Activated gamma-delta T cell (primary cell): ENCODE measurements around the gene CXCL8.
"Not testable (repeated sequence)": the region's sequence is repeated elsewhere in the genome, so short reads cannot be mapped to it uniquely, and the experiment has no call there.

Experiments
- DNase-seq: peaks from one replicate; lab custom pipeline; 2025; lab: John Stamatoyannopoulos, UW

Gene CXCL8

DNA sequence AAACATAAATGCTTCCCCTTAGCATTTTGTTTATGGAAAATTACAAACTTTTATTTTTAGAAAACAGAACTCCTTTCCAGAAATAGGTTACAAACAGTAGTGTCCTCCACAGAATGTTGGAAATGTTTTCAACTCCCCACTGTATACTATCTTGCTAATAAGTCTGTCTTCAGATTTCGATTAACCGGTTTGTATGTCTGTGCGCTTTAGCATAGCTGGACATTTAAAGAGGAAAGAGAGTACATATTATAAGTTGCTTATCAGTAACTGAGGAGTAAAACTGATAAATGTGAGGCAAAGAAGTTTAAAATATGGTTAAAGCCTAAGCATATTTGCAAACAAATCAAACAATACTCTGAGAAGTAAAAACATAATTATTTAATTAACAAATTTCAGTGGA is 3.4 kb downstream of the CXCL8 start:
- DNase-seq = no peak

DNA sequence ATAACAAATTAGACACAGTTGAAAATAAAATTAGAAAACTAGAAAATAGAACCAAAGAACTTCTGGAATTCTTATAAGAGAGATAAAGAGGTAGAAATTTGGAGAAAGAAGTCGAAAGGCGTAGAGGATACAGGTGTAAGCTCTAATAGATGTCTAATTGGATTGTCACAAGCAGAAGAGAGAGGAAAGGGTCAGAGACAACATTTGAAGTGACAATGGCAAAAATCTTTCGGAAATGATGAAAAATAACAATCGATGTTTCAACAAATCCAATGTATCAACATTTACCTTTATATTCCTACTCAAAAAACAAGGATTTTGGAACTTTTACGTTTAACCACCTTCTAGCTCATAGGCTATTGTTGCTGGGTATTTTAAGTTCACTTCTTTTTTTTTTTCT is 3.8 kb downstream of the CXCL8 start:
- no peak for DNase-seq

DNA sequence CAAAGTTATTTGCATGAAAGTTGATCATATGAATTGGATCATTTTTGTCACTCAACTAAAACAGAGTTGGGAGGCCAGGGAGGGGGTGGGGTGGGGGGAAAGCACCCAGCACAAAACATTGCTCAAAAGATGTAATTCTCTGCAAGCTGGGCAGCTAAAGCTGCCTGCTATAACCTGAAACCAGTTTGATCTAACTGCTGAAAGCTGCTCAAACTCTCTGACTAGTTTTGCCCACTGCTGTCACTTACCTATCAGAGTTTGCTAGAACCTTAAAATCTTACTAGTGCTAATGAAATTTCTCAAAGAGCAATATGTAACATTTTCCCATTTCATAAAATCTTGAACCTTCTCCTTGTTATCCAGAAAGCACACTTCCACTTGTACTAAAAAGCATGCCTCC is 10.4 kb downstream of the CXCL8 start:
- no peak for DNase-seq

DNA sequence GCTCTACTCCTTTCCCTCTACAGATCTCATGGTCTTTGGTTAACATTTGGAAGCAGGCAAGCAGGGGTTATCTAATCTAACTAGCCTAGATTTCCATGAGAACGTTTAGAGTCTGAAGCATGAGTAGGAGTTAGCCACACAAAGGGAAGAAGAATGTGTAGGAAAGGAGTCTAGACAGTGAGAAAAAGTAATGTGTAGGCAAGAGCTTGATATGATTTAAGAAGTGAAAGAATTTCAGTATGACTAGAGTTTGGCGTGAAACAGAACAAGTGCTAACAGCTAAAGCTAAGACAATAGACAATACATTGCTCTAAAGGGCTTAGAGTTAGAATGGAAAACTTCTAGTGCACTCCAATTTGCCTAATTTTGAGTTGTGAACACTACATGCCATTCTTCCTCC is 10.8 kb downstream of the CXCL8 start:
- no peak for DNase-seq

DNA sequence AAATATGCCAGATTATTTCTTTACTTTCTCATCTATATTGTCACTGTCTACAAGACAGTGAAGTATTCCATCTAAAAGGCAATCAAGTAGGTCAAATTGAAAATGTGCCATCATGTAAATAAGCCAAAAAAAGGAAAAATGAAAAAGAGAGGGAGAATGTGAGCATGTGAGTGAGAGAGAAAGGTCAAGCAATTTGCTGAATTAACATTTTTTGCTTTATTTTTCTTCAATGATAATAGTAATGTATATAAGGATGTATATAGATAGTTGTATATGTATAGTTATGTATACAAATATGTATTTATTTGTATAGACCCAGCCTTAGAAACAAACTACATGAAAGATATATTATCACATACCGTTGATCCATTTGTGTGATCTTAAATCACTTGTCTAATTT is 11.5 kb downstream of the CXCL8 start:
- no peak for DNase-seq

DNA sequence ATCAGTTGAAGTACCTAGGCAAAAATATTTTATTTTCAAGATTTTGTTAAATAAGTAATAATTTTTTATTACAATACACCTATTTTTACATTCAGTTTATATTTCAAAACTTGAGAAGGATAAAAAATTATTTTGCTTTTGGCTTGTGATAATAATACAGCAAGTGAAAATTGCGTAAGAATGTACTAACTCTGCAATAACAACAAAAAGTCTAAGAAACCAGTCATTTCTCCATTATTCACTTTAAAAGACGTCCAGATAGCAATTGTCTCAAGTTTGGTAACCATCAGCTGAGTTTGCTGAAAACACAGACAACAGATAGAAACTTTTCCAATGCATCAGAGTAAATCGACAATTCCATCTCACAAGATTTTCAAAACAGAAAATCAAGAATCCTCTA is 12.1 kb downstream of the CXCL8 start:
- no peak for DNase-seq

DNA sequence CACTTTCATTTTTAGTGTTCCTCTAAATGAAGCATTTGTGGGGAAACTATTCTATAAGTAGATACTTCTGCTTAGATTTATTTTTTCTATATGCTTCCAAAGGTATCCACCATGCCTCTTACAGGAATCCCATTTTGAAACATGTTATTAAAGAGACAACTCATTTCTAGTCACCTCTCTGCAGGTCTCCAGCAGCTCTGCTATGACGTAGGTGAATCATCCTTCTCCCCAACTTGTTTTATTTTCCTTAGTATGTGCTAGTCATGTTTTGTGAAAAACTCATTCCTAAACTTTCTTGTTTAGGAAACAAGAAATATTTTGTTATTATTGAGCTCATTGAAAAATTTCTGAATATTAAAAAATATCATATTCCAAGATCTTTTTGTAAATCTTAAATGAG is 12.8 kb downstream of the CXCL8 start:
- no peak for DNase-seq

DNA sequence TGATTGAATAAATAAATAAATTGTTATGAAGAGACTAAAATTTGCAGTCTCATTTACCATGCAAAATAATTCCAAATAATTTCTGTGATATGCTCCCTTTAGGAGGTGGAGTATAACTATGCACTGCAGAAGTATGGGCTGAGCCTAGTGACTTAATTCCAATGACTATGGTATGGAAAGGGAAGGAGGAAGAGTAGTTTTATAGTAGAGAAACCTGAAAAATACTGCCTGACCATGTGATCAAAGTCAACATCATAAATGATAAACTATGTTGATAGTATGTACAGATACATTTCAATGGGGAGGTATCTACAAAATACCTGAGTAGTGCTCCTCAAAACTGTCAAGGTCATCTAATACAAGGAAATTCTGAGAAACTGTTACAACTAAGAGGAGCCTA is 14.6 kb downstream of the CXCL8 start:
- no peak for DNase-seq

DNA sequence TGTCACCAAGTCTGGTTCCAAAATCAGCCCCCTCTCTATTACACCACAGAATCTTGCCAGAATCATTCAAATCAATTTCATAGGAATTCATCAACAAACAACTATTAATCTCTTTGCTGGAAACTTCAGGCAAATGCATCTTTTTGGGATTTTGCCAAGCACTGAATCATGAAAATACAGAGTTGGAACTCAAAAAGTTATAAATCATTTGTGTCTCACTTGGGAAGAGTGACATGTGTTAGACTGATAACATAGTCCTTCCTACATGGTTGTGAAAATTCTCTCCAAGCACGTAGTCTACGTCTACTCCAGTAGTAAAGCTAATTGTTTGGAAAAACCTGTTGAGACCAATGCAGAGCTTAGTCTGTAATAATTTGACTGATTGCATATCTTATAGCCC is 19.0 kb downstream of the CXCL8 start:
- no peak for DNase-seq

DNA sequence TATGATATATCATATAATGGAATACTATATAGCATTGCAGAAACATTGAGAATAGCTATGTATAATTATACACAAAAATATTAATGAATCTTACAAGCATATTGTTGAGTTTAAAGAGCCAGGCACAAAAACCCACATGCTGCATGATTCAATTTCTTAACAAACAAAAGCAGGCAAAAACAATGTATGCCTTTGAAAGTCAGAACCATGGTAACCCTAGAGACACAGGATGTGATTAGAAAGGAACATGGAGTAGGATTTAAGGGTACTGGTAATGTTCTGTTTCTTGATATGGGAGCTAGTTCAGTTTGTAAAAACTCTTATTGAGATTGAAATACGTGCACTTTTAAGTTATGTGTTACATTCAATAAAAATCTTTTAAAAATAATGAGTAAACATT is 21.5 kb downstream of the CXCL8 start:
- DNase-seq = no peak

DNA sequence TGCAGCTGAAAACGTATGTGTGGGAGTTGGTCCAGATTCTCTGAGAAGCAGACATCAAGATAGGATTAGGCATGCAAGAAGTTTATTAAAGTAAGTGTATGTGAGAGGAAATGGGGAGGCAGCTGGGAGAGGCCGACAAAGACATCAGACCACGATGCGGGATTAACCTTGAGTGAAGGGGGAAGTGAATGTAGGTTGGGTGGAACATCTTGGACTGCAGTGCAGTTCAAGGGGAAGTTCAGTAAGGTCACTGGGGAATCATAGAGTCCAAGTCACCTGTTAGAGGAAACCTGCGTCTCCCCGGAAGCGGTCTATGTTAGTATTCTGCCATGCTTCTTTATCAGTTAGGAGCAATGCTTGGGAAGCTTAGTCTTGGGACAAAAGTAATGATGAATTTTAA is 22.0 kb downstream of the CXCL8 start:
- DNase-seq = no peak

DNA sequence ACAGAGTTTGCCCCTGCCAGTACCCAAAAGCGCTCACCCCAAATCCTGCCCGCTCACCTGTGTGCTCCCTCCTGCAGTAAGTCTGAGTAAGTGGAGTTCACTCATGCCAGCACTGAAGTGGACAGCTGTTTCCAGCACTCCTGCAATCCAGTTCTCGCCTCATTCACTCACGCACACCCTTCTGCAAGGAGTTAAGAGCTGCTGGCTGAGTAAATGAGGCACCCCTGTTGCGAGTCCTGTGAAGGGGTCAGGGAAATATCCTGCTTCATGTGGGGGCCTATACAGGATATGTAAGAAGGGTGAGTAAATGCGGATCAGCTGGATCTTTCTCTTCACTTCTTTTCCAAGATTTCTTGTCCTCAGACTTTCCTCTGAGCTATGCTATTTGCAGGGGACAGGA is 23.5 kb downstream of the CXCL8 start:
- no peak for DNase-seq

DNA sequence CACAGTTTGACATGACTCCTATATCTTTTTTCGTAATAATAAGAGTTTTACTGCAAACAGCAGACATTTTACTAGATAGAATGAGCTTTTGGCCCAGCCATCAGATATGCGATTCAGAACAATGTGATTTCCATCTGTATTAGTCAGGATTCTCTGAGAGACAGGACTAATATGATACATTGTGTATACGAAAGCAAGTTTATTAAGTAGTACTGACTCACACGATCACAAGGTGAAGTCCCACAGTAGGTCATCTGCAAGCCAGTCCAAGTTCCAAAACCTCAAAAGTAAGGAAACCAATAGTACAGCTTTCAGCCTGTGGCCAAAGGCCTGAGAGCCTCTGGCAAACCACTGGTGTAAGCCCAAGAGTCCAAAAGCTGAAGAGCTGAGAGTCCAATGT is 24.1 kb downstream of the CXCL8 start:
- no peak for DNase-seq

DNA sequence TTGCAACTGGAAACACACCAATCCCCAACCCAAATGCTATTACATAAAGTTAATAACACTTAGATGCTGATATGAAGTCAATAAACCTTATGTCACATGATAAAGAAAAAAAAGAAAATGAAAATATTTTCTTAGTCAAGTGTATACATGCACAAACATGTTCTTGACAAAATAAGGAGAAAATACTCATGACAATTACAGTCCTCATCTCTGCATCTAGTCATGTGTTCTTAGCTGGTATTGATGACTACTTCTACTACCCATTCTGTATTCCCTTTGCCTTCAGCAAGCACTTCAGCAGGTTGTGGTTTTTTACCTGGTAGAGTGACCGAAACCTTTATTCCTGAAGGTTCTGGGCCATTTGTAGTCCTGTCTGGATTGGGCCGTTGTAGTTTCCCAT is 24.9 kb downstream of the CXCL8 start:
- DNase-seq = no peak

DNA sequence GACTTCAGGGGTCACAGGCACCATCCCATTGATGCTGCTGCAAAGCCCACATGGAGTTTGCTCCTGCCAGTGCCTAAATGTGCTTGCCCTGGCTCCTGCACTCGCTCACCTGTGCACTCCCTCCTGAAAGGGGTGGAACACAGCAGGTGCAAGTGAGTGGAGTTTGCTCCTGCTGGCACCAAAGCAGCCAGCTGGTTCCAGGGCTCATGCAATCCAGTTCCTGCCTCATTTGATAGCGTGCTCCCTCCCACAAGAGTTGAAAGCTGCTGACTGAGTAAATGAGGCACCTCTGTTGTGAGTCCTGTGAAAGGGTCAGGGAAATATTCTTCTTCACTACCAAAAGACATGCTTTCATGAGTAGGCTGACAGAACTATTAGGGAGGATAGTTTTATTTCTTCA is 30.5 kb downstream of the CXCL8 start:
- no peak for DNase-seq

DNA sequence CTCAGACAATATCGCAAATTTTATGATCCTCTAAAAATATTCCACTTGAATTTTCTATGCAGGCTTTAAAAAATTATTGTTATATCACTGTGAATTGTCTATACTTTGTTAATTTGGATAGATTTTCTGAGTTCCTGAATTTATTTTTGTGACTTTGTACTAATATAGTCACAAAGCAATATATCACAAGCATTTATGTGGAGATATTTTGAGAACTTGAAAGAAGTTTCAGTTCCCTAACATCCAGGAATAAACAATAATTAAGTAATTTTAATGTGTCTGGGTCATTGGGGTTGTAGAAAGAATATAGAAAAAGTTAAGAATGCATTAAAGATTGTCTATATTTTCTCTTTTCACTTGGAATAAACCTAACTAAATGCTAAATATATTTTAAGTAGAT is 32.0 kb downstream of the CXCL8 start:
- DNase-seq = no peak

DNA sequence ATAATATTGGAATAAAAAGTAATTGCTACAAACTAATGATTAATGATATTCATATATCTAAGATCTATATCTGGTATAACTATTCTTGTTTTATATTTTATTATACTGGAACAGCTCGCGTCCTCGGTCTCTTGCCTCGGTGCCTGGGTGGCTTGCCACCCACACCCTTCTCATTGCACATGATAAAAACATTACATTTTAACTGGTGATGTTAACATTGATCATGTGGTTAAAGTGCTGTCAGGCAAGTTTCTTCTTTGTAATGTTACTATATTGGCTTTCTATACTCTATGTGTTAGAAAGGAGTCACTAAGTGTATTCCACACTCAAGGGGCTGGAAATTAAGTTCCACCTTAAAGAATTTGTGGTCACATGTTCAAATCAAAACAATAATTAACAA is 34.0 kb downstream of the CXCL8 start:
- DNase-seq = not testable (repeated sequence)

DNA sequence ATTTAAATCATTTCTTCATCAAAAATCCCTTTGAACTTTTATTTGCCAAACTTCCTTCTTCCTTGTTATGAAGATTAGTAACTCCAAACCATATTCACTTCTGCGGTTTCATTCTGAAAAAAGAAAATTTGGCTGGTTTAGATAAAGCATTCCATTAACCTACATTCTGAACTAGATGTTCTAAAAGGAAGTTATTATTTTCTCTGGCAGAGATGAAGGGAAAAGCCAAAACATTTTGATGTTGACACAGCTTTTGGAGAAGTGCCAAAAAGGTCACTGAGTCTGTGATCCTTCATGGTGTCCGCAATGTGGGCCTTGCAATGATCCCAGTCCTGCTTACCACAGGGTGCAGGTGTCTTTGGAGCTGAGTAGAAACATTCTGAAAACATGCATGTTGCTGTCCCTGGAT is 36.0 kb downstream of the CXCL8 start:
- no peak for DNase-seq

DNA sequence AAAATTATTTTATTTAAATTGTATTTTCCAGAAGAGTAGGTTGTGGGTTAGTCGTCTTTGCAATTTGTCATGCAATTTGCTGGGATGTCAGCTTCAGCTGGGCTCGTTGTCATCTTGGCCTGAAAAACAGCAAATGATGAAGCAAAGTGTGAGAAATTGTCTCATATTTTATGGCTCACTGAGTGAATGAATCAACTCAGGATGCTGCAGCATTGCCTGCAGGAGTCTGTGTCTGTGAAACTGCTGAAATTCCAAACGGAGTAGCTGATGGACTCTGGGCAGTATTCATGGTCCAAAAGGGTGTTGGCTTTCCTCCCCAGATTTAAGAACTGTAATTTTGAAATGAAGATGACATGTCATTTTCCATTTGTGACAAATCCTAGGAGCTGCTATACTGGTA is 37.2 kb downstream of the CXCL8 start:
- no peak for DNase-seq

DNA sequence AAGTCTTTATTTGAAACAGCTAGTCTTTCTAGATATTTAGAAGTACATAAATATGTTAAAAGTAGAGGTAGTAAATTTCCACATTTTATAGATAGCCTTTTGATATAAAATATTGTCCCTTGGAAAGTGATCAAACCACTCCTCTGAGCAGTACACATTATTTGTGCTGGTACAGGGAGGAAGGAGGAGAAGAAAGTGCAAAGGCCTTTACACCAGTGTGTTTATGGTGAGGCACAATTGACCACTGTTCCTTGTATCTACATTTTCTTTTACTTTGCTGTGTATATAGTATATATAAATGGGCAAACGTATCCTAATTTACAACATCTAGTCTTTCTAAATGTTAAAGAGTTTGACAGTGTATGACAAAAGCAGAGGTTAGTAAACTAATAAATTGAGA is 39.9 kb downstream of the CXCL8 start:
- no peak for DNase-seq

DNA sequence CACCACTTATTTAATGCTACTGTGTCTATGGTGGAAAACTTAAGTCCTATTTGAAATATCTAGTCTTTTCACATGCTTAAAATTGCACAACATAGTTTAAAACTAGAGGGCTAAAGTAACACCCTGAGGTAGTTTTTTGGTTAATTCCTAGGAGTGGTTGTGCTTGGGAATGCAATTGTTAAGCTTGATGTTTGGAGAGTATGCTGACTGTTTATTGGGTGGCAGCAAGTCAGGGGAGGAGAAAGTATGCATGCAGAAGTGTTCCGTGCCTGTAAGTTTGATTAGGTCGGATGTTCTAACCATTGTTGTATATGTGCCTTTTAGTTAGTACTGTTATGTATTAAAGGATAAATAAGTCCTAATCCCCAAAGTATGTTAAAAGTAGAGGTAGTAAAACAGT is 40.5 kb downstream of the CXCL8 start:
- no peak for DNase-seq

DNA sequence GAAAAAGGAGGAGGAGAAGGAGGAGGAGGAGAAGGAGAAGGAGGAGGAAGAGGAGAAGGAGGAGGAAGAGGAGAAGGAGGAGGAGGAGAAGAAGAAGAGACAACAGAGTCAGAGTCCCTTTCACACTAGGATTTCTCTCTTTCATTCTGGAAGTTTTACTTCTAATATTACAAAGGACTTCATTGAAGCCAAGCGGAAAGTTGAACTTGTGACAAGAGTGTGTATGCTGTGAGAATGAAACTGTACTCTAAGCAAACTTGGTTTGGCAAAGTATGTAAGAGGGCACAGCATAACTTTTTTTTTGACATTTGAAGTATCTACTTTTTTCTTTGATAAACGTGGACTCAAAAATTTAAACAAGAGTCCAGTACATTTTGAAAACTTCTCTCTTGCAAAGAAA is 48.0 kb downstream of the CXCL8 start:
- no peak for DNase-seq
